Esophagus muscularis mucosa (tissue), 4 donors: ENCODE data around the gene C1orf210. TPM values are rescaled to one million over a fixed set of nuclear protein-coding genes. Genes with fewer than 3 reads are reported as not detected.

Experiments used
- DNase-seq: peaks from one replicate; pipeline ENCODE4 v3.0.0-alpha.2; 2017; ENCODE audit errors: extremely low spot score
- H3K27ac ChIP-seq, 4 donors: fragments of 200-600 bp; sonication (generic); replicated peaks in 1 of 4; 1 replicate in 3 of 4; 2 replicates in 1 of 4; pipeline ENCODE4 v1.5.1; 2016 to 2019; ENCODE audit warnings: mild to moderate bottlenecking in 1 of 4
- H3K27me3 ChIP-seq, 4 donors: fragments of 200-600 bp; sonication (generic); one replicate each; pipeline versions ENCODE4 v1.5.1 to v1.6.0; 2016 to 2019
- H3K36me3 ChIP-seq, 4 donors: fragments of 200-600 bp; sonication (generic); one replicate each; pipeline ENCODE4 v1.5.1; 2016 to 2019
- H3K4me1 ChIP-seq, 4 donors: fragments of 200-600 bp; sonication (generic); one replicate each; pipeline ENCODE4 v1.5.1; 2016 to 2019
- H3K4me3 ChIP-seq, 4 donors: fragments of 200-600 bp; sonication (generic); 1 replicate in 2 of 4; 2 replicates in 2 of 4; pipeline ENCODE4 v1.5.1; 2016 to 2019; ENCODE audit warnings: mild to moderate bottlenecking in 4 of 4, moderate library complexity in 1 of 4
- H3K9me3 ChIP-seq, 4 donors: fragments of 200-600 bp; sonication (generic); 1 replicate in 3 of 4; 2 replicates in 1 of 4; pipeline ENCODE4 v1.5.1; 2016 to 2019
- CTCF ChIP-seq, 3 experiments: fragments of 200-600 bp in 2 of 3; fragments of 450-650 bp in 1 of 3; sonication (generic) in 2 of 3; IDR thresholded peaks; one replicate each; pipeline ENCODE4 v1.5.1; 2017 to 2019; ENCODE audit warnings: antibody characterized with exemption in 3 of 3, mild to moderate bottlenecking in 2 of 3, moderate library complexity in 1 of 3
- EP300 ChIP-seq: sonication (generic); formaldehyde crosslinking; IDR thresholded peaks from one replicate; pipeline ENCODE4 v1.6.1; 2017; ENCODE audit warnings: antibody characterized with exemption
- POLR2A ChIP-seq: fragments of 450-650 bp; IDR thresholded peaks from one replicate; pipeline ENCODE4 v1.6.1; 2017; ENCODE audit warnings: antibody characterized with exemption, moderate library complexity, mild to moderate bottlenecking, low read depth
- POLR2AphosphoS5 ChIP-seq, 2 donors: sonication (generic); formaldehyde crosslinking; IDR thresholded peaks; one replicate each; pipeline ENCODE4 v1.6.1; 2017; ENCODE audit warnings: antibody characterized with exemption in 2 of 2
- WGBS: methylation state at CpG from one replicate; pipeline ENCODE4 v1.1.5; 2018; 5-methylcytosine and 5-hydroxymethylcytosine counted together
- intact Hi-C: fragments of 100-400 bp; cut with DNase I; formaldehyde crosslinking; loops from one replicate; pipeline ENCODE4 v1.15.1; 2023
- total RNA-seq, 4 donors: library from RNA; depleted of rRNA; stranded (reverse); fragments of >200 nt; gene quantifications; one replicate each; pipeline versions ENCODE4 v1.1.0 to v1.2.1, GENCODE V29; 2016

The C1orf210 gene
- total RNA-seq, 4 donors from 2014 or later: not detected

- H3K4me3 ChIP-seq: peak overlapping the region; percentile 29 to 50 (median 40)
- H3K27me3 ChIP-seq: no peaks in the 10 kb centered on the region
- 73% methylated on average over 1 of the region's 1 CpG for WGBS
- intact Hi-C loops: no loop called here
- H3K36me3 ChIP-seq: peaks cover 0 to 19% (median 4%) of the 10 kb centered on the region in 4 donors
- peak overlapping the region in 1 of 4 donors; percentile 59 for H3K27ac ChIP-seq
- H3K9me3 ChIP-seq: no peaks in the 10 kb centered on the region
- TF ChIP-seq EP300 (no peak), POLR2AphosphoS5 (IDR thresholded peaks at IDR 0.05) (no peak), POLR2A (no peak), CTCF (IDR thresholded peaks at IDR 0.05) (no peak)
- peaks cover 23 to 34% (median 31%) of the 10 kb centered on the region in 4 donors for H3K4me1 ChIP-seq
- DNase-seq: no peak
Observed at GRCh38 chr1:43302201-43302600, 16.8 kb upstream of the C1orf210 start.

DNA sequence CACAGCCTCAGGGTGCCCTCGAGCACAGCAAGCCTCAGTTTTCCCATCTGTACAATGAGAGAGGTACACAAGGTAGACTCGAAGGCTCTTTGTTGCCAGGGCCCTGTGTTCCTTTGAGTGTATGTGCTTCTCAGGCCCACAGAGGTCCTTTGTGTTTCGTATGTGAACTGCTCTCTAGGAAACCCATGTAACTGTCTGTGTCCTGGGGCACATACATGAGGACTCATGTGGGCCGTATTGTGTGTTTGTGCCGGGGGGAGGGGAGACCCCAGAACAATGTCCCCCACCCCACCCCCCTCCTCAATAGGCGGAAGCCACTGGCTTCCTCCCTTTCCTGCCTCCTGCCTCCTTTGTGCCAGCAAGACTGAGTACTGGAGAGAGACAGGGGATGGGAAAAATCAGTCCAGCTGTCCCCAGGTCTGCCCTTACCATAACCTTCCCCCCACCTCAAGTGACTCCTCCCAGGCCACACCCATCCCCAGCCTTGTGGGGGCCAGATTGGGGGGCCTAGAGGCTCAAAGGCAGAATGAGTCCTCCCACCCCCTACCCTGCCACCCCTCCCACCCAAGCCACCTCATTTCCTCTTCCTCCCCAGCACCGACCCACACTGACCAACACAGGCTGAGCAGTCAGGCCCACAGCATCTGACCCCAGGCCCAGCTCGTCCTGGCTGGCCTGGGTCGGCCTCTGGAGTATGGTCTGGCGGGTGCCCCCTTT lies 15.2 kb upstream of the C1orf210 start, which contains the start of gene TIE1:
Gene TIE1 (plus strand): TSS at position 605 of the 717 bp plus-strand sequence. CDS start 90 bp downstream, at position 695.
- Histone ChIP-seq H3K27me3 (no peaks in the 10 kb centered on the region), H3K4me1 (peaks cover 39 to 50% (median 45%) of the 10 kb centered on the region in 4 donors), H3K27ac (peak within 1 kb of the TSS; percentile 45 to 59 (median 56)), H3K36me3 (peaks cover 0 to 2% (median 0%) of the 10 kb centered on the region in 4 donors), H3K4me3 (peak within 1 kb of the TSS; percentile 29 to 50 (median 40)), H3K9me3 (no peaks in the 10 kb centered on the region)
- DNase-seq: no peak
- 81% methylated on average over 6 of the region's 10 CpGs for WGBS
- intact Hi-C loops: no loop called here
- TF ChIP-seq POLR2AphosphoS5 (IDR thresholded peaks at IDR 0.05): peak; percentile 52 to 77
- no peak for TF ChIP-seq EP300
- no peak for TF ChIP-seq CTCF (IDR thresholded peaks at IDR 0.05)
- TF ChIP-seq POLR2A: no peak

GRCh38 chr1:43299101-43299500 lies 13.7 kb upstream of the C1orf210 start:
- TF ChIP-seq POLR2A (no peak), EP300 (no peak), CTCF (IDR thresholded peaks at IDR 0.05) (no peak)
- H3K4me1 ChIP-seq: peaks cover 44 to 54% (median 52%) of the 10 kb centered on the region in 4 donors

GRCh38 chr1:43298055-43298454 lies 12.7 kb upstream of the C1orf210 start:
- H3K36me3 ChIP-seq: no peaks in the 10 kb centered on the region
- no peak overlapping the region for H3K27ac ChIP-seq
- TF ChIP-seq POLR2AphosphoS5 (IDR thresholded peaks at IDR 0.05) (no peak), EP300 (no peak), CTCF (IDR thresholded peaks at IDR 0.05) (no peak), POLR2A (no peak)
- intact Hi-C loops: no loop called here
- H3K9me3 ChIP-seq: no peaks in the 10 kb centered on the region
- H3K27me3 ChIP-seq: no peaks in the 10 kb centered on the region
- H3K4me3 ChIP-seq: no peak overlapping the region
- DNase-seq: no peak
- 94% methylated on average over 1 of the region's 1 CpG for WGBS
- H3K4me1 ChIP-seq: peaks cover 46 to 56% (median 55%) of the 10 kb centered on the region in 4 donors

More at GRCh38 chr1:43299101-43299500, 13.7 kb upstream of the C1orf210 start:
- intact Hi-C loops: no loop called here
- Histone ChIP-seq H3K27ac (peak overlapping the region; percentile 45 to 59 (median 56)), H3K9me3 (no peaks in the 10 kb centered on the region), H3K4me3 (no peak overlapping the region), H3K27me3 (no peaks in the 10 kb centered on the region), H3K36me3 (no peaks in the 10 kb centered on the region)
- DNase-seq: no peak
